Type B pancreatic cell (in vitro differentiated cells): Measurements from ENCODE around the gene FAM237A. TPM values are rescaled to one million over a fixed set of nuclear protein-coding genes. Genes with fewer than 3 reads are reported as not detected.

ENCODE experiments used
- DNase-seq: peaks from one replicate; pipeline ENCODE4 v3.0.0; 2021; ENCODE audit warnings: mixed read lengths; ENCODE audit not compliant: unreplicated experiment; ENCODE audit errors: extremely low spot score
- H3K27ac Mint-ChIP-seq: 2 replicates; pipeline ENCODE4 v1.8.0; 2021; ENCODE audit warnings: mild to moderate bottlenecking, mixed read lengths
- H3K27me3 Mint-ChIP-seq: 2 replicates; pipeline ENCODE4 v1.8.0; 2021; ENCODE audit warnings: mixed read lengths
- H3K36me3 Mint-ChIP-seq: 2 replicates; pipeline ENCODE4 v1.8.0; 2021; ENCODE audit warnings: mixed read lengths
- H3K4me1 Mint-ChIP-seq: one replicate; pipeline ENCODE4 v1.8.0; 2021; ENCODE audit warnings: mixed read lengths; ENCODE audit not compliant: unreplicated experiment
- H3K4me3 Mint-ChIP-seq: 2 replicates; pipeline ENCODE4 v1.8.0; 2021; ENCODE audit warnings: mild to moderate bottlenecking, mixed read lengths
- H3K9me3 Mint-ChIP-seq: 2 replicates; pipeline ENCODE4 v1.8.0; 2021; ENCODE audit warnings: mixed read lengths
- CTCF ChIP-seq: fragments of 200-600 bp; sonication (generic); conservative IDR thresholded peaks from 2 replicates; pipeline ENCODE4 v1.5.0; 2021; ENCODE audit warnings: antibody characterized with exemption, mild to moderate bottlenecking
- total RNA-seq: library from RNA; stranded (reverse); gene quantifications from 2 replicates; pipeline ENCODE4 v1.2.1, GENCODE V29; 2021; ENCODE audit warnings: low replicate concordance

FAM237A gene
- total RNA-seq, 1 donor from 2014 or later: not detected

- peaks cover 35% of the 10 kb centered on the region for H3K27me3 Mint-ChIP-seq
- no peak for DNase-seq
- TF ChIP-seq CTCF: no peak
- no peaks in the 10 kb centered on the region for H3K9me3 Mint-ChIP-seq
- no peaks in the 10 kb centered on the region for H3K4me1 Mint-ChIP-seq
- no peaks in the 10 kb centered on the region for H3K36me3 Mint-ChIP-seq
- no peak overlapping the region for H3K27ac Mint-ChIP-seq
- no peak overlapping the region for H3K4me3 Mint-ChIP-seq
These were observed 14.7 kb upstream of the FAM237A start for GRCh38 chr2:206627632-206628031.

GRCh38 chr2:206631340-206631739 is 10.9 kb upstream of the FAM237A start:
- peaks cover 41% of the 10 kb centered on the region for H3K27me3 Mint-ChIP-seq
- no peaks in the 10 kb centered on the region for H3K4me1 Mint-ChIP-seq
- H3K4me3 Mint-ChIP-seq: no peak overlapping the region
- no peak for TF ChIP-seq CTCF
- H3K9me3 Mint-ChIP-seq: no peaks in the 10 kb centered on the region
- no peak for DNase-seq
- no peak overlapping the region for H3K27ac Mint-ChIP-seq
- H3K36me3 Mint-ChIP-seq: no peaks in the 10 kb centered on the region

- peaks cover 12% of the 10 kb centered on the region for H3K27me3 Mint-ChIP-seq
- no peaks in the 10 kb centered on the region for H3K4me1 Mint-ChIP-seq
- H3K9me3 Mint-ChIP-seq: no peaks in the 10 kb centered on the region
- H3K27ac Mint-ChIP-seq: no peak overlapping the region
- no peak overlapping the region for H3K4me3 Mint-ChIP-seq
- H3K36me3 Mint-ChIP-seq: no peaks in the 10 kb centered on the region
- DNase-seq: no peak
- TF ChIP-seq CTCF: no peak
These were observed 7.3 kb upstream of the FAM237A start for GRCh38 chr2:206635015-206635414.

- Mint-ChIP-seq H3K9me3 (no peaks in the 10 kb centered on the region), H3K4me3 (no peak overlapping the region), H3K27me3 (peaks cover 18% of the 10 kb centered on the region), H3K4me1 (no peaks in the 10 kb centered on the region), H3K27ac (no peak overlapping the region), H3K36me3 (no peaks in the 10 kb centered on the region)
- TF ChIP-seq CTCF: no peak
- DNase-seq: no peak
These were observed 2.7 kb upstream of the FAM237A start for GRCh38 chr2:206639636-206640035.

GRCh38 chr2:206641226-206641625 is 1.1 kb upstream of the FAM237A start:
- no peak for TF ChIP-seq CTCF
- peaks cover 23% of the 10 kb centered on the region for H3K27me3 Mint-ChIP-seq
- no peaks in the 10 kb centered on the region for H3K9me3 Mint-ChIP-seq
- DNase-seq: no peak
- no peaks in the 10 kb centered on the region for H3K4me1 Mint-ChIP-seq
- no peak overlapping the region for H3K27ac Mint-ChIP-seq
- H3K36me3 Mint-ChIP-seq: no peaks in the 10 kb centered on the region
- H3K4me3 Mint-ChIP-seq: no peak overlapping the region

GRCh38 chr2:206647985-206648384 is 5.7 kb downstream of the FAM237A start:
- Mint-ChIP-seq H3K4me1 (no peaks in the 10 kb centered on the region), H3K9me3 (no peaks in the 10 kb centered on the region), H3K27me3 (peaks cover 31% of the 10 kb centered on the region), H3K36me3 (no peaks in the 10 kb centered on the region), H3K27ac (no peak overlapping the region), H3K4me3 (no peak overlapping the region)
- TF ChIP-seq CTCF: no peak
- DNase-seq: no peak
